GM18861 (cell line): ENCODE measurements around the gene KATNB1.
"Not testable (repeated sequence)": the region's sequence is repeated elsewhere in the genome, so short reads cannot be mapped to it uniquely, and the experiment has no call there.

Experiments
- ATAC-seq: cut with Tn5 transposase; IDR thresholded peaks from one replicate; pipeline ENCODE4 v1.9.1; 2021; ENCODE audit not compliant: unreplicated experiment

The KATNB1 gene

GRCh38 chr16:57742543-57742942, 7.0 kb downstream of the KATNB1 start:
- no peak for ATAC-seq

GRCh38 chr16:57743458-57743857, 7.9 kb downstream of the KATNB1 start:
- ATAC-seq: no peak

GRCh38 chr16:57743886-57744641, 8.5 kb downstream of the KATNB1 start:
- ATAC-seq: no peak

- ATAC-seq: no peak
Measured at GRCh38 chr16:57744642-57744903, 9.0 kb downstream of the KATNB1 start.

GRCh38 chr16:57745768-57746167, 10.2 kb downstream of the KATNB1 start:
- no peak for ATAC-seq

GRCh38 chr16:57746316-57746715, 10.7 kb downstream of the KATNB1 start:
- not testable (repeated sequence) for ATAC-seq

DNA sequence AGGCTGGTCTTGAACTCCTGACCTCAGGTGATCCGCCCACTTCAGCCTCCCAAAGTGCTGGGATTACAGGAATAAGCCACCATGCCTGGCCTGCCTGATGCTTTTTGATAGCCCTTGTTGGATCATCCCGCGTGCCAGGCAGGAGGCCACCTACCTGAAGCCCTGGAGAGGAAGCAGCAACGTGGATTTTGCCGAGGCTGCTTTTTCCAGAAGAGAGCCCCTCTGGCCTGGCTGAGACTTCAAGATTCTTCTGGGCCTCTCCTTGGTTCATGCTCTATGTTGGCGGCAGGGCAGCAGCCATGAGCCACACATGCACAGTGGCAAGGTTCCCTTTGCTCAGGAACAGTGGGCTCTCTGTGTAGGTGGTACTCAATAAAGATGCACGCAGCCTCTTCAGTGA, 11.5 kb downstream of the KATNB1 start:
- ATAC-seq: no peak

DNA sequence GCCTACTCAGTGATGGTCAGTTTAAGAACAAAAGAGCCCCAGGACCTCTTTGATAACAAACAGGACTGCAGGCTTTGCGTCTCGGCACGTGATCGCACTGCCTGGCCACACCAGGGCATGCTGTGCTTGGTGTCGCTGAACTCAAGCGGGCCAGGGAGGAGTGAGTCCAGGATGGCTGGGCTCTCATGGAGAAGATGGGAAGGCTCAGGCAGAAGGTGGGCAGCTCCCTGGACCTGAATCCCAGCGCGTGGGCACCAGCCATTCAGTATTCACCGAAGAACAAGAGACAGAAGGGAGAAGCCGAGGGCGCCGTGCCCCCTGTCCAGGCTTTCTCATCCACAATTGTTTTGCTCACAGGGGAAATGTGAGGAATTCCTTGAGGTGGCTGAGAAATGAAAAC, 11.9 kb downstream of the KATNB1 start:
- no peak for ATAC-seq

- ATAC-seq: no peak
Measured at GRCh38 chr16:57747996-57748395, 12.4 kb downstream of the KATNB1 start.

DNA sequence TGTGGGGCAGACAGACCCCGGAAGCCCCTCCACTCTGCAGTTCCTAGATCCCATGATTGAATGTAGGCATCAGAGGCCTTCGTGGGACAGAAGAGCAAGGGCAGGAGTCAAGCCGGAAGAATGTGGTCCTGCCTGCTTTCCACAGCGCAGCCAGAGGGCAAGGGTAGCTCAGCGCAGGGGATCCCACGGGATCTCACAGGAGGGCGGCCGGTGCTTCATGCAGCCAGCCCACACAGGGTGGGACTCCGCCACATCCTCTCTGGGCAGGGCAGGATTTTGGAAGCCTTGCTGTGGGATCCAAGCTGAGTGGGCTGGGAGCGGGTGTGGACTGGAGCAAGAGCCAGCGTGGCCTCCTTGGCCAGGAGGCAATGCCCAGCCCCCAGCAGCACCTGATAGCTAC, 13.0 kb downstream of the KATNB1 start:
- no peak for ATAC-seq

DNA sequence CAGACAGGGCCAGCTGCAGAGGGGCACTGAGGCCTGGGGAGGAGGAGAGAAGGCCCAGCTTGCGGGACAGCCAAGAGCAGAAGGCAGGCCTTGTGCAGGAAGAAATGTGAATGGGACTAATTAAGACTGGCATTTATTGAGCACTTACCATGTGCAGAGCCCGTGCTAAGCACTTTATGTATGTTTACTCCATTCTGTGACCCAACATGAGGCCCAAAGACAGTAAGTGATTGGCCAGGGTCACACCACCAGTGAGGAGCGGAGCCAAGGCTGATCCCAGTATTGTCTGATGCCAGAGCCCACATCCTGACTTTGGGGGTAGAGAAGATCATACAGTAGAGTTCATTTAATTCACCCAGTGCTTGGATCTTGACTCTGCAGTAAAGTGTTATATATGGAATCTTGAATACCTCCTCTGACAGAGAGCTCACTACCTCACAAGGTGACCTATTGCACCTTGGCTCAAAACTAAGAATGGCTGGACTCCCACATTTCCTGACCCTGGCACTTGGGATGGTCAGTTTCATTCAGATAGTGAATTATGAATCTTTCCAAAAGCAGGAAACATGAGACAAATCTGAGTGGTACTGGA, 13.6 kb downstream of the KATNB1 start:
- ATAC-seq: no peak

GRCh38 chr16:57749856-57750452, 14.4 kb downstream of the KATNB1 start:
- no peak for ATAC-seq

- ATAC-seq: no peak
Measured at GRCh38 chr16:57750796-57751538, 15.4 kb downstream of the KATNB1 start.

- ATAC-seq: no peak
Measured at GRCh38 chr16:57751539-57752202, 16.1 kb downstream of the KATNB1 start.

DNA sequence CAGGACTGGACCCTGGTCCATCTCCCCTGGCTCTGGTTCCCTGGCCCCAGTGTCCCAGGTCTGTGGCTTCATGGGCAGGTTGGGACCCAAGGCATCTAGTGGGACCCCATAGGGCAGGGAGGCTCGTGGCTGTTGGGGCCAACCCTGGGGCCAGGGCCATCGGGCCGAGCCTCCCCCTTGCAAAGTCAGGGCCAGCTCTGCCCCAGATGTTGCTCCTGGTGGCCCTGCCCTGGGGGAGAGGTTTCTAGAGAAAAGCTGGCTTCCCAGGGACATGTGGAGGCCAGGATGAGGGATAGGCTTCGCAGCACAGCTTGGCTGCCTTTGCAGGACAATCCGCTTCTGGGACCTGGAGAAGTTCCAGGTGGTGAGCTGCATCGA, 16.6 kb downstream of the KATNB1 start:
- ATAC-seq: no peak

GRCh38 chr16:57752581-57753447, 17.2 kb downstream of the KATNB1 start:
- no peak for ATAC-seq

- ATAC-seq: no peak
Measured at GRCh38 chr16:57753448-57754353, 18.1 kb downstream of the KATNB1 start.

DNA sequence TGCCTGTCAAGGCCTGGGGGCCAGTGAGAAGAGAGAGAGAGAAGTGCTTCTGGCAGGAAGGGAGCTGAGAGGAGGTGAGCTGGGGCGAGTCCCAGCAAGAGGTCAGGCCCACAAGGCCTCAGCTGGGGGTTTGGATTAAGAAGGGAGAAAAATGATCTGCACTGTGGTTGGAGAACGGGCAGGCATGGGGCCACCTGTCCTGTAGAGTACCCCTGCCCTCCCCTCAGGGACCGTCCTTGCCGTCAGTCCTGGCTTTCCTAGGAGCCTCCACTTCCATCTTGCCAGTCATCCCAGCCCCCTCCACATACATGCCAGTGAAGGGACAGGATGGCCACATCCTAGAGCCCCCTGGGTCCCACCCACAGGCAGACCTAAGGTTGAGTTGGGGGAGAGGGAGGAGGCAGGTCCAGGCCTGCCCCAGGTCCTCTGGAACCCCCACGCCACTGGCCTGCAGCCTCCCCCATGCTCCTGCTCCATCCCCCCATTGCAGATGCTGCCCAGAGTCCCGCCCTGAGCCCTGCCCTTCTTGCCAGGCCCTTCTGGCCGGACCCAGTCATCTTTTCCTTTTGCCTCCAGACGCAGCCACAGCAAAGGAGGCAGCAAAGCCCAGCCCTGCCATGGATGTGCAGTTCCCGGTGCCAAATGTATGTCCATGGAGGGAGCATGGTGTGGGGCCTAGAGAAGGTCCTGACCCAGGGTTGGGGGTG, 18.9 kb downstream of the KATNB1 start:
- no peak for ATAC-seq
